ENCODE results near the gene TYK2.
A peak's percentile ranks its signal among the peaks of the same experiment; 100 is the strongest.

The TYK2 gene

GRCh38 chr19:10418485-10419199 lies 38.3 kb upstream of the TYK2 start:
- H3K27ac ChIP-seq, result no peak overlapping the region
- H3K9me3 ChIP-seq (ENCODE audit: severe bottlenecking), result peaks cover 9% of the 10 kb centered on the region
- peak; percentile 45 for DNase-seq
- no peak for TF ChIP-seq CTCF (IDR thresholded peaks at IDR 0.05; ENCODE audit: low read depth, low read length)
- peak overlapping the region; percentile 59 for H3K4me3 ChIP-seq (ENCODE audit: low read depth, low read length)
- no peaks in the 10 kb centered on the region for H3K36me3 ChIP-seq
- no peaks in the 10 kb centered on the region for H3K27me3 ChIP-seq (ENCODE audit: insufficient read depth, low read depth, severe bottlenecking)

DNA sequence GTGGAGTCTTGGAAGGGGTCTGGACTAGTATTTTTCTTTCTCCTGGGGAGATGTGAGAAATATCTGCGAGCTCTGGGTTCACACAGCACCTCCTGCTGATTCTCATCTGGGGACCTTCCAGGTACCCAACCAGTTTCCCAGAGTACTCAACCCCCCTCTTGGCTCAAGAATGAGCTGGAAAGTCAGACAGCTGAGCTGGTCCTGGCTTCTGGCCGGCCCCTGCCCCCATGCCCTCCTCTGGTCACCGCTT lies 37.8 kb upstream of the TYK2 start:
- Histone ChIP-seq H3K9me3 (ENCODE audit: severe bottlenecking) (peaks cover 9% of the 10 kb centered on the region), H3K4me3 (ENCODE audit: low read depth, low read length) (no peak overlapping the region; the same call in none of the 2 replicates), H3K36me3 (no peaks in the 10 kb centered on the region), H3K27me3 (ENCODE audit: insufficient read depth, low read depth, severe bottlenecking) (no peaks in the 10 kb centered on the region), H3K27ac (peak overlapping the region; percentile 2; the same call in 1 of the 2 replicates)
- no peak for TF ChIP-seq CTCF (IDR thresholded peaks at IDR 0.05; ENCODE audit: low read depth, low read length)
- no peak for DNase-seq

DNA sequence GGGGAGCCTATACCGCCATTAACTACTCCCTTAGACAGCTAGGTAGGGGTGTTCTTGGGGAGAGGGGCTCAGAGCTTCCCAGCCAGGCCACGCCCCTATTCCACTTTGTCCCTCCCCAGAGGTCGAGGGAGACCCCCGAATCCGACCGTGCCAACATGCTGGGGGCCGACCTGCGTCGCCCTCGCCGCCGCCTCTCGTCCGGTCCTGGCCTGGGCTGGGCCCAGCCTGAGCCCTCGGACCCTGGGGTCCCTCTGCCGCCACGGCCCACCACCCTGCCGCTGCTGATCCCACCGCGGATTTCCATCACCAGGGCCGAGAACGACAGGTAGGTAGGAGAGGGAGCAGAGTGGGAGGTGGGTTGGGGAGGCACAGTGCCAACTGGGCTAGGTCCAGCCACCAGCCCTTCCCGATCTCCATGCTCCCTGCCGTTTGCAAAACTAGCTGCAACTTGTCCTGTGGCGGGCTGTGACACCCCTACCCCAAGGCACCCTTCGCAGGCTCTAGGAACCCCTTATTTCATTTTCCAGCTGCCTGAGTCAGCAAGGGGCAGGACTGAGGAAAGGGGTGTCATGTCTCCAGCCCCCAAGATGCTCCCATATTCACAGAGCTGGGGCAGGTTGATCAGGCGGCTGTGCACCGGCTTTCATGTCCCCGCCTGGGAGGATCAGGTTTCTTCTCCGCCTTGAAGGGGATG lies 37.3 kb upstream of the TYK2 start:
- H3K27me3 ChIP-seq (ENCODE audit: insufficient read depth, low read depth, severe bottlenecking), result no peaks in the 10 kb centered on the region

GRCh38 chr19:10416380-10417257 lies 36.2 kb upstream of the TYK2 start:
- DNase-seq, result peak; percentile 87
- no peaks in the 10 kb centered on the region for H3K36me3 ChIP-seq
- H3K9me3 ChIP-seq (ENCODE audit: severe bottlenecking), result peaks cover 9% of the 10 kb centered on the region
- no peaks in the 10 kb centered on the region for H3K27me3 ChIP-seq (ENCODE audit: insufficient read depth, low read depth, severe bottlenecking)
- peak overlapping the region; percentile 52 for H3K4me3 ChIP-seq (ENCODE audit: low read depth, low read length)
- H3K27ac ChIP-seq, result peak overlapping the region; percentile 49
- TF ChIP-seq CTCF (IDR thresholded peaks at IDR 0.05; ENCODE audit: low read depth, low read length), result peak; percentile 87

More for the DNA sequence above, 37.3 kb upstream of the TYK2 start:
- H3K9me3 ChIP-seq (ENCODE audit: severe bottlenecking), result peaks cover 9% of the 10 kb centered on the region
- peak overlapping the region; percentile 2; the same call in 1 of the 2 replicates for H3K27ac ChIP-seq
- TF ChIP-seq CTCF (IDR thresholded peaks at IDR 0.05; ENCODE audit: low read depth, low read length), result no peak
- no peak for DNase-seq
- H3K4me3 ChIP-seq (ENCODE audit: low read depth, low read length), result no peak overlapping the region; the same call in 1 of the 2 replicates
- no peaks in the 10 kb centered on the region for H3K36me3 ChIP-seq

DNA sequence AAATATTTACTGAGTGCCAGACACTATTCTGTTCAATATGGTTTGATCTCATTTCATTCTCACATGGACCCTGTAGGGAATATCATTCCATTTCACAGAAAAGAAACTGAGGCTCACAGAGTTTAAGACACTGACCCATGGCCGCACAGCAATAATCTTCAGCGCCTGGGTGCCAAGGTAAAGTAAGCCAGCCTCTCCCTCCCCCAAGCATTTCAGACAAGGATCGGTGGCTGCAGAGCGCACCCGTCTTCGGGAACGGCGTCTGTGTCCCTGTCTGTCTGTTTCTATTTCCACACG lies 35.7 kb upstream of the TYK2 start:
- no peaks in the 10 kb centered on the region for H3K27me3 ChIP-seq (ENCODE audit: insufficient read depth, low read depth, severe bottlenecking)
- no peak for TF ChIP-seq CTCF (IDR thresholded peaks at IDR 0.05; ENCODE audit: low read depth, low read length)
- peaks cover 9% of the 10 kb centered on the region for H3K9me3 ChIP-seq (ENCODE audit: severe bottlenecking)
- H3K36me3 ChIP-seq, result no peaks in the 10 kb centered on the region
- DNase-seq, result no peak
- H3K4me3 ChIP-seq (ENCODE audit: low read depth, low read length), result peak overlapping the region; percentile 52
- peak overlapping the region; percentile 49 for H3K27ac ChIP-seq

Measured in WERI-Rb-1 (cell line).